Breast epithelium (tissue), 3 donors: ENCODE results near the gene ABCF1.

ENCODE experiments used
- POLR2A ChIP-seq: fragments of 450-650 bp; IDR thresholded peaks from one replicate; pipeline ENCODE4 v1.6.1; 2016; ENCODE audit warnings: antibody characterized with exemption, mild to moderate bottlenecking, moderate library complexity
- POLR2AphosphoS5 ChIP-seq, 3 donors: sonication (generic); formaldehyde crosslinking; IDR thresholded peaks; one replicate each; pipeline ENCODE4 v1.6.1; 2017; ENCODE audit warnings: antibody characterized with exemption in 3 of 3
- TF ChIP-seq, protein P1 (sequence below), 3 donors: fragments of 450-650 bp; IDR thresholded peaks; one replicate each; pipeline ENCODE4 v1.5.1; 2016 to 2017; ENCODE audit warnings: antibody characterized with exemption in 3 of 3, mild to moderate bottlenecking in 3 of 3, moderate library complexity in 3 of 3

DNA sequence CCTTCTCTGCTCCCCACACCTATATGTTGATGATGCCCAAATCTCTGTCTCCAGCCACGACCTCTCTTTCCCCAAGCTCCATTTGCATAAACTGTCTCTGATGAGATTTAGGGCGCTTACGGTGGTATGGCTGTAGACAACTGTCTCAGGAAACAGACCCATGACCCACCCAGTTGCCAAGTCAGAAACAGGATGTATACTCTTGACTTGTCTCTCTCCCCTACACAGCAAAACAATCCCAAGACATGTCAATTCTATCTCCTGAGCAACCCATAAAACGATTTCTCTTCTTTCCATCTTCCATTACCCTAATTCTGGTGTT, 28.9 kb upstream of the ABCF1 start:
- TF ChIP-seq, protein P1, sequence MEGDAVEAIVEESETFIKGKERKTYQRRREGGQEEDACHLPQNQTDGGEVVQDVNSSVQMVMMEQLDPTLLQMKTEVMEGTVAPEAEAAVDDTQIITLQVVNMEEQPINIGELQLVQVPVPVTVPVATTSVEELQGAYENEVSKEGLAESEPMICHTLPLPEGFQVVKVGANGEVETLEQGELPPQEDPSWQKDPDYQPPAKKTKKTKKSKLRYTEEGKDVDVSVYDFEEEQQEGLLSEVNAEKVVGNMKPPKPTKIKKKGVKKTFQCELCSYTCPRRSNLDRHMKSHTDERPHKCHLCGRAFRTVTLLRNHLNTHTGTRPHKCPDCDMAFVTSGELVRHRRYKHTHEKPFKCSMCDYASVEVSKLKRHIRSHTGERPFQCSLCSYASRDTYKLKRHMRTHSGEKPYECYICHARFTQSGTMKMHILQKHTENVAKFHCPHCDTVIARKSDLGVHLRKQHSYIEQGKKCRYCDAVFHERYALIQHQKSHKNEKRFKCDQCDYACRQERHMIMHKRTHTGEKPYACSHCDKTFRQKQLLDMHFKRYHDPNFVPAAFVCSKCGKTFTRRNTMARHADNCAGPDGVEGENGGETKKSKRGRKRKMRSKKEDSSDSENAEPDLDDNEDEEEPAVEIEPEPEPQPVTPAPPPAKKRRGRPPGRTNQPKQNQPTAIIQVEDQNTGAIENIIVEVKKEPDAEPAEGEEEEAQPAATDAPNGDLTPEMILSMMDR (IDR thresholded peaks at IDR 0.05), result no peak
- no peak for TF ChIP-seq POLR2AphosphoS5 (IDR thresholded peaks at IDR 0.05)
- TF ChIP-seq POLR2A, result no peak
